Suppressor macrophage (primary cell): ENCODE measurements around the gene PHRF1.
"Not testable (repeated sequence)": the region's sequence is repeated elsewhere in the genome, so short reads cannot be mapped to it uniquely, and the experiment has no call there.

Experiments used
- DNase-seq, 4 experiments: peaks; one replicate each; pipeline ENCODE4 v3.0.0-alpha.2; 2020 to 2022

PHRF1 gene

DNA sequence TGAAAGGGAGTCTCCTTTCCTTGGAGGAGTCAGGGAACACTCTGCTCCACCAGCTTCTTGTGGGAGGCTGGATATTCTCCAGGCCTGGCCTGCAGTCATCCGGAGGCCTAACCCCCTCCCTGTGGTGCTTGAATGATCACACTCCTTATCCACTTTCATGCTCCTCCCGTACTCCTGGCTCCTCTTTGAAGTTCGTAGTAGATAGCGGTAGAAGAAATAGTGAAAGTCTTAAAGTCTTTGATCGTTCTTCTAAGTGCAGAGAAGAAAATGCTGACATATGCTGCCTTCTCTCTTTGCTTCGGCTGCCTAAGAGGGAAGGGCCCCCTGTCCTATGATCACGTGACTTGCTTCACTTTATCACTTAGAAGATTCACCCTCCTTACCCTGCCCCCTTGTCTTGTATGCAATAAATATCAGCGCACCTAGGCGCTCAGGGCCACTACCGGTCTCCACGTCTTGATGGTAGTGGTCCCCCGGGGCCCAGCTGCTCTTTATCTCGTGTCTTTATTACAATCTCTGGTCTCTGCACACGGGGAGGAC lies 2.2 kb upstream of the PHRF1 start:
- DNase-seq: not testable (repeated sequence)

DNA sequence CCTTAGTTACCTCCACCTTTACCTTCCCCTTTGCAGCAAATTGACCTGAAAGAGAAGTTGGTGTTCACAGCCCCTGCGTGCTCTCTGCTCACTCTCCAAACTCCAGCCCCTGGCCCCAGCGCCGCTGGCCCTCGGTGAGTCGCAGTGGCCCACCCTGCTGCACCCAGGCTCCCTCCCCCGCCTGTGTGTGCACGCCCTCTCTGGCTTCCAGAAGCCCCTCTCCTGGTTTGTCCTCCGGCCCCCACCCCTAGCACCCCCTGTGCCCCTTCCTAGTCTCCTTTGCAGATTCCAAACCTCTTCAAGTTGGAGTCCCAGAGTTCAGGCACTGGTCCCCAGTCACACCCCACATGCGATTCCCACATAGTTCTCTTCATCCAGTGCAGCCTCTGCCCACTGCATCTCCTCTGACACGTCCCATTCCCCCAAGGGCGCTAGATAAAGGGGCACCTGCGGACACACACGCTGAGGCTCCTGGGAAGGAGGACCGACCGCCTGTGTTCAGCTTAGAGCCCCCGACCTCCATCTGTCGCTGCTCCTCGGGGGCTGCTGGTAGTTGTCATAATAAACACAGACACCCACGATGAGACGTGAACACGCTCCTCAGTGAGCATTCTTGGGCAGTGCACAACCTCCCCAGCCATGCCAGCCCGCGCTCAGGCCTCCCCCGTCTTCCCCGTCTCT lies 1.5 kb upstream of the PHRF1 start:
- peak in 1 of 4 experiments; percentile 51 for DNase-seq

DNA sequence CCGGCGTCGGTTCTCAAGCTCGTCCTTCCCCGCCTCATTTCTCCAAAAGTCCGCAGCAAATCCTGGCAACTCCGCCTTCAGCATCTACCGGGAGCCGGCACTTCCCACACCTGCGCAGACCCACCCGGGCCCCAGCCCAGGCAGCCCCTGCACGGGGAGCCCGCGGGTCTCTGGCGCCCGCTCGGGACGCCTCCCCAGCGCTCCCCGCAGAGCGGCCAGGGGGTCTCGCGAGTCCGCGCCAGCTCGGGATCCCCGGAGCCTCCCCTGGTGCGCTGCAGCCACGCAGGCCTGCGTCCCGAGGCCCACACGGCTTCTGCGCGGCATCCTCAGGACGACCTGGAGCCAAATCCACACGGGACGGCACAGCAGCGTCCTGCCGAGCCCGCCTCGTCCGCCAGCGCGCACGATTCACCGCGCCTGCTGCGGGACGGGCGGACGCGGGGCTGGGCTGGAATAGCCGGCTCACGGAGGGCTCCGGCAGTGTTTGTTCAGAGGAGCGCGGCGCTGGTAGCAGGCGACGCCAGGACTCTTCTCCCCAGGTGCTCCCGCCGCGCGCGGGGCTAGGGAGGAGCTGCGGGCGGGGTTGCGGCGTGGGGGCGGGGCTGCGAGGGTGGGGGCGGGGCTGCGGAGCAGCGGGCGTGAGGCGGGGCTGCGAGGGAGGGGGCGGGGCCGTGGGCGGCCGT lies 816 bp upstream of the PHRF1 start:
- peak in 2 of 4 experiments; percentile 13 to 41 for DNase-seq

DNA sequence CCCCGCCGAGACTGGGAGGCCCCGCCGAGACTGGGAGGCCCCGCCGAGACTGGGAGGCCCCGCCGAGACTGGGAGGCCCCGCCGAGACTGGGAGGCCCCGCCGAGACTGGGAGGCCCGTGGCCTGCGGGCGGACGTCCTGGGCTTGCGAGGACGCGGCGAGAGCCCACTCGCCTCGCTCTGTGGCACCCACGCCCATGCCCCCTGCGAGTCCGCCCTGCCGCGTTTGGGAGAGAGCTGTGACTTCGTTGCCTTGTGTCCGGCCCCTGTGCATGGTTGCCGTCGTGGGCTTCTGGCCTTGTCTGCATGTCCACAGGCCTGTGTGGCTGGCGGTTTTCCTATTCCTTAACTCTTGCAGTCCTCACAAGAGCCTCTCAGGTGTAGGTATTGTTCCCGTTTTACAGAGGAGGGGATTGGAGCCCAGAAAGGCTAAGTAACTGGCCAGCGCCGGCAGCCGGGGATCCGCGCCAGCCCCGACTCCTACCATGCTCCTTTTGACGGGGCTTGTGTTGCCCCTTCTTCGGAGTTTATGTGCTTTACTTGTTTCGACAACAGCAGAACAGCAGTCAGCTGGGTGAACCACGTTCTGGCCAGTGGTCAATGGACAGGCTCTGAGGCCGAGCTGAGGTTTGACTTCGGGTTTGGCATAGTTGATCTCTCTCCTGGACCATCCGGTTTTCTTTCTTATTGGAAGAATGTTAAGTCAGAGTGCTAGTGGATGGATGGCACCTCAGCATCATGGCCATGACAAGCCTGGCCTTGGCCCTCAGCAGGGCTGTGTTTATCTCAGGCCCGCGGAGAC lies 741 bp downstream of the PHRF1 start:
- DNase-seq: peak in 1 of 4 experiments; percentile 31

DNA sequence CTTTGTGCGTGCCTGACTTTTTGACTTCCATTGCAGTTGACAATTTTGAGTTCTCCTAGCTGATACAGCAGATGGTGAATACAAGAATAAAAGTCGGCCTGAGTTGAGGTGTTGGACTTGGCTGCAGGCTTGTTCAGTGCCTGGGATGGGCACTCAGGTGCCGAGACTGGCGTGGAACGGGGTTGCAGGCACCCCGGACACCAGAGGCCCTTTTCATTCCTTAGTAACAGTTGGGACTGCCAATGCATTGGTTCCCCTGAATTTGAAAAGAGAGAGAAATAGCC lies 1.3 kb downstream of the PHRF1 start:
- DNase-seq: no peak

DNA sequence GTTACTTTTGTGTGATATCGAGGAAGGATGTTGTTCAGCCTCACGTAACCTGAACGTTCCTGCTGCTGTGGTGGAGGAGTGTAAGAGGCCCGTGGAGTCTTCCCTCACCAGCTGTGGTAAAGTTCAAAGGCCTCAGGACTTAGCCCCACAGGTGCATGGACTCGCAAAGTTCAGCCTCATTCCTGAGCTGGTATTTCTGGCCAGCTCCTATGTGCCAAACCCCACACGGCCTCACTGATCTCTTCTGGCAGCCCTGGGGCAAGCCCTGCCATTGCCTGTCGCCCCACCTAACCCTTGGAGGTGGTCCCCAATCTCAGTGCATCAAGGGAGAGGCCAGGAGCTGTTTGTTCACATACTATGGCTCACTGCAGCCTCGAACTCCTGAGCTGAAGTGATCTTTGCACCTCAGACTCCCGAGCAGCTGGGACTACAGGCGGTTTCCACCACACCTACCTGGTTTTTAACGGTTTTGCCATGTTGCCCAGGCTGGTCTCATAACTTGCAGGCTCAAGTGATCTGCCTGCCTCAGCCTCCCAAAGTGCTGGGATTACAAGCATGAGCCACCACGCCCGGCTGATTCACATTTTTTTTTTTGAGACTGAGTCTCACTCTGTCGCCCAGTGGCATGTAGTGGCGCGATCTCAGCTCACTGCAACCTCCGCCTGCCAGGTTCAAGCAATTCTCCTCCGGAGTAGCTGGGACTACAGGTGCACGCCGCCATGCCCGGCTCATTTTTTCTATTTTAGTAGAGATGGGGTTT lies 2.2 kb downstream of the PHRF1 start:
- no peak for DNase-seq

DNA sequence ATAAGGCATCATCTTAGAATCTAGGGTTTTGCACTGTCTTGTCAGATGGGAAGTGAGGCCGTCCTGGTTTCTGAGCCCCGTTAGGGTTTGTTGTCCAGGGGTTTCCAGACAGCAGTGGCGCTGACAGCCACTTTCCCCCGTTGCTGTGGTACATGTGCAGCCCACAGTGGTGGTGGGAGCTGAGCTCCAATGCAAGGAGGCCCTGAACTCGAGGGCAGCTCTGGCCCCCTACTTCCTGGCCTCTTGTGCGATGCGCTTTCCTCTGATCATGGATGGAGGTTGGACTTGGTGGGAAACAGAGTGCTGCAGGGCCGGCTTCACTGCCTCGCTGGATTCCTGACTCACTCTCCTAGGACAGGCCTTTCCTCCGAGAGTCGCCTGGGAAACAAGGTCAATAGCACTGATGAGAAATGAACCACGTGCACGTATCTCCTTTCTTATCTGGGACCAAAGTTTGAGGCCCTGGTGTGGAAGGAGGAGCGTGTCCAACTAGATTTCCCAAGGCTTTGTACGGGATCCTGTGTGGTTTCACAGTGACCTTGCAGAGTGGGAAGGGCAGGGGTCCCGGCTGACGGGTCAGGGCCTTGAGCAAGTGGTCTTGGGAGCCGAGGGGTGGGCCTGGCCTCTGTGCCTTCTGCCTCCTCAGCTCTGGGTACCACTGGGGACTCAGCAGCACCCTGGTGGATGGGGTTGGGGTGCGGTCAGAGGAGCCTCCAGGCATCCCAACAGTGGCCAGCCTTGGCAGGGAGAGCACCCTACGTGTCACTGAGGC lies 3.7 kb downstream of the PHRF1 start:
- no peak for DNase-seq

DNA sequence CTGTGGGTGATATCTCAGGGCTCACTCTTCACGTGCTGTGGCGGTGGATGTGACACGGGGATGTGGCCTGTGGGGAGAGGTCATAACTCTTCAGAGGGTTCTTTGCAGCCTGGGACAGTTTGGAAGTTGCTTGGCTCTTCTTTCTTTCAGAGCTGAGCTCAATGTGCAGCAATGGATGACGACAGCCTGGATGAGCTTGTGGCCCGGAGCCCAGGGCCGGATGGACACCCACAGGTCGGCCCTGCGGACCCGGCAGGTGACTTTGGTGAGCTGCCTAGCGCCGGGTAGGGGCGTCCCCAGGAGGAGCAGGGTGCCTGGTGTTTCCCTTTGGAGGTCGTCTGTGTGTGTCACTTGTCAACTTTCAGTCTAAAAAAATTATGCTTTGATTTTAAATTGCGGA lies 5.1 kb downstream of the PHRF1 start:
- no peak for DNase-seq

DNA sequence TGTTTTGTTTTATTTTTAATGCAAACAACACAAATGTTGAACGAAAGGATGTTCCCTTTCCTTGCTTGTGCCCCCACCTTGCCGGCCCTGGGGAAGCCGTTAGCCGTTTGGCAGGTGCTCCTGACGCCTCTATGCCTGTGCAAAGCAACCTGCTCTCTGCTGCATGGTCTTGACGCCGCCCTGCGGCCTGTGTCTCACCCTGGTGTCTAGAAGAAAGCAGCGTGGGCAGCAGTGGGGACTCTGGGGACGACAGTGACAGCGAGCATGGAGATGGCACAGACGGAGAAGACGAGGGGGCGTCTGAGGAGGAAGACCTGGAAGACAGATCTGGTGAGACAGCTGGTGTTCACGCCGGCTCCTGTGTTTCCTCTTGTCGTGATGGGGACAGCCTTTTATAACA lies 5.5 kb downstream of the PHRF1 start:
- DNase-seq: no peak

DNA sequence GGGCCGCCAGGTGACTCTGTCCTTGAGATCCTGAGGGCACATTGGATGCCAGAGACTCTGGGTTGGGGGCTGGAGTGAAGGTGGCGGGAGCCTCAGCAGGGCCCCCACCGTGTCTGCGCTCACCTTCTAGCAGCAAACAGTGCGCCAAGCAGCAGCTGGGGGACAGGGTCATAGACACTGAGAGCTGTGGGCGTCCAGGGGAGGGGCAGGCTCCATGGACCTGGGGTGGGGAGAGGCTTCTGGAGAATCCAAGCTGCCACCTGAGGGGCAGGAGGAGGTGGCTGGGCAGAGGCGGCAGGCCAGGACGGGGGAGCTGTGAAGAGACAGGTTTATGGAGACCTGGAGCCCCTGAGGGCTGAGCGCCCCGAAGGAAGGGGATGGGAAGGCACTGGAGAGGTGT lies 8.0 kb downstream of the PHRF1 start:
- no peak for DNase-seq

DNA sequence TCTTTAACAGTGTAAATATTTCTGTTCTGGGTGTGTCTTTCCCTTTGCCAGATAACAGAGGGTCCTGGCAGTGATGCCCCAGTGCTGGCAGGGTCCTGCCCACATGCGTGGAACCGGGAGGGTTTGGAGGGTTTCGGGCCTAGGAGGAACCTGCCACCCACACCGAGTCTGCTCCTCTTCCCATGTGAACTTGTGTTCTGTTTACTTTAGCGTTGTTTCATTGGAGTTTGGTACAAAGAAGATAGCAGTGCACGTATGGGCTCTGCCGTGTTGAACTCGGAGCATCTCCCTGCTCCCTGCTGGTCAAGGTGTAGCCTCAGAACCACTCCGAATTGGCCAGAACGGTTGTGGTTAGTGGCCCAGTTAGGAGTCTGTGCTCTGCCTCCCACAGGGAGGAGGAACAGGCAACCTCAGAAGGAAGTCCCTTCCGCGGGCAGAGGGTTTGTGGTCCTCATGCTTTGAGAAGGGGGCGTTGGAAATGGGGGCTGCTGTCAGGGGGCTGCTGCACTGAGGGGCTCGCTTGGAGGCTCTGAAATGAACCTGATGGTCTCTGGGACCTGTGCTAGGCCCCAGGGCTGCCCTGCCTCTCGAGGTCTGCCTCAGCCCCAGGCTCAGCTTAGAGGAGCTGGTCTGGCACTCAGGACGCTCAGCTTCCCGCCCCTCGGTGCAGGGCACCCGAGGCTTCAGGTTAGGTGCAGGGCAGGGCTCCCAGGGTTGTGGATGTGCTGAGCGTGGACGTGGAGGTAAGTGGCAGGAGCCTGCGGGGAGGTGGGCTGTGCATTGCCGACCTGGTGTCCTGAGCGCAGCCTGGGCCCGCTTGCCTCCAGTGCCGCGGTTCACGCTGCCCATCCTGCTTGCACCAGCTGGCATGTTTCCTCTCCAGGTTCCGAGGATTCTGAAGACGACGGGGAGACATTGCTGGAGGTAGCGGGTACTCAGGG lies 10.4 kb downstream of the PHRF1 start:
- peak in 2 of 4 experiments; percentile 28 to 39 for DNase-seq

DNA sequence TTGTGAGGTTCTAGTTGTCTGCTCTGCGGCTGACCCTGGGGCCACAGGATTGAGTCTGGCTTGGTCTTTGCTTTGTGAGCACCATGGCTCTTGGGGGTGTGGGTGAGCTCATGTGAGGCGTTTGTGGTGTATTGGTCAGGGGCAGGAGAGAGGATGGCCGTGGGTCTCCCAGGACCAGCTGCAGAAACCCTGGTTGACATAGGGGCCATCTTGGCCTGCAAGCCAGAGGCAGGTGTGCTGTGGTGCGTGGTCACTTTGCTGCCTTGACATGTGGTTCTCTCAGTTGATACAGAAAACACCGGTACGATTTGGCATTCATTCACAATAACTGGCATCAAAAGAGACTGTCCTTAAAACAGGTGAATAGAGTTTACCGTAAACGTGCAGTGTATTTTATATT lies 11.3 kb downstream of the PHRF1 start:
- no peak for DNase-seq

DNA sequence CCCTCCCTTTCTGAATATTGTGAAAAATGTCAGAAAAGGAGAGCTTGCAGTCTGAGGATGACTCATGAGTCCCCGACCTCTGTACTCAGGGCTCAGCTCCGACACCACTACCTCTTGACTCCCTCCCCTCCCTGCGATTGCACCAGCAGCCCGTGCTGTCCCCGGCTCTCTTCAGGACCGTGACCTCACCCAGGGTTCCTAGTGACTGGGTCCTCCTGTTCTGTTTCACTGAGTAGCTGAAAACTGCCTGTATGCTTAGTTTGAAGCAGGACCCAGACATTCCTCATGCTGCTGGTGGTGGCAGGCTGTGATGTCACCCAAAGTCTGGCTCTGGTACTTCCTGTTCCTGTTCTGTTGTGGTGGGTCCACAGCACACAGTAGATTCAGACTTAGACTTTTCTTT lies 11.7 kb downstream of the PHRF1 start:
- DNase-seq: peak; percentile 92 to 96 (median 92)

DNA sequence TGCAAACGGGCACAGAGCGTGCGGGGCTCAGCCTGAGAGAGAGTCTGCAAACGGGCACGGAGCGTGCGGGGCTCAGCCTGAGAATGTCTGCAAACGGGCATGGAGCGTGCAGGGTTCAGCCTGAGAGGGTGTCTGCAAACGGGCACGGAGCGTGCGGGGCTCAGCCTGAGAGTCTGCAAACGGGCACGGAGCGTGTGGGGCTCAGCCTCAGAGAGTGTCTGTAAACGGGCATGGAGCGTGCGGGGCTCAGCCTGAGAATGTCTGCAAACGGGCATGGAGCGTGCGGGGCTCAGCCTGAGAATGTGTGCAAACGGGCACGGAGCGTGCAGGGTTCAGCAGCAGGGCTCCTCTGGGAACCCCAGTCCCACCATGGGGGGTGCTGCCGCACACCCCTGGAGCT lies 13.5 kb downstream of the PHRF1 start:
- no peak for DNase-seq

DNA sequence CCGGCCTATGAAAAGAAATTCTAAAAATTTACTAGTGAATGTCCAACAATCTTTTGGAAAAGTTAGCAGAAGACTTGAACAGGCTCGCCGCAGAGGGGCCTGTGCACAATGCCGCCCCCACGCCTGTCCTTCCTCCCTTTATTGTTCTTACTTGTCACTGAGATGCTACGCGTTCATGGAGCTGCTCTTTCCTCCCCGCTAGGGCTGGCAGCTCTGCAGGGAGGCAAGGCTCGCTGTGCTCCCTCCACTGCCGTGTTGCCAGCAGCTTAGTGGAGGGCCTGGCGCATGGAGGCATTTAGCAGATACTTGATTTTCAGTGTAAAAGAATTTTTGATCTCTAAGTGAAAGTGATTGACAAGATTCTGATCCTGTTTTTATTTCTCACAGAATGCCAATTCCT lies 14.7 kb downstream of the PHRF1 start:
- no peak for DNase-seq

DNA sequence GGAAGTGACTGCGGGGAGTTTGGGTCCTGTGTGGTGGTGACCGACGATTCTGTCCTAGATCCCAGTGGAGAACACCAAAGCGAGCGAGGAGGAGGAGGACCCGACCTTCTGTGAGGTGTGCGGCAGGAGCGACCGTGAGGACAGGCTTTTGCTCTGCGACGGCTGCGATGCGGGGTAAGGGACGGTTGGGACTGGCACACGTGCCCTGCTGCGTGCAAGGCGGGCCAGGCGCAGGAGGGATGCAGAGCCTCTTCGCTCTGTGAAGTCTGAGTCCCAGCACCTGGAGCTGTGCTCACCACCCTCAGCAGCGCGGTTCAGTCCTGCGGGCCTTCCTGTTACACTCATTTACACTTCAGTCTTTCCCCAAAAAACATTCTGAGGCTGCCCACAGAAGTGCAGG lies 16.2 kb downstream of the PHRF1 start:
- no peak for DNase-seq

DNA sequence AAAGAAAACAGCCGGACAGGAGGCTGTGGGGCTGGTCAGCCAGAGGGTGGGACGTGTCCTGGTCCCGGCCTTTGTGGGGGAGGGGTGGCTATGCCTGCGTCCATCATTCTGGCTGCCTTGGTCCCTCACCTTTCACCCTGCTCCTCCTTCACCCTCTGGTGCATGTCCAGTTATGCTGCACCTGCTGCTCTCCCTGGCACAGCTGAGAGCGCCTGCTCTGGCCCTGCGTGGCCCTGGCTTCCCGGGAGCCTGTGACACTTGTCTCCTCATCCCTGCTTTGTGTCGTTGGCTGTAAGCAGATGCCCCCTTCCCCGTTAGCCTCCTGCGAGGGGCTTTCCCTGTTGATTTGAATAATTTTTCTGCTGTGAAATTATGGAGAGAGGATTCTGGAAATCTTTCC lies 16.6 kb downstream of the PHRF1 start:
- DNase-seq: no peak

DNA sequence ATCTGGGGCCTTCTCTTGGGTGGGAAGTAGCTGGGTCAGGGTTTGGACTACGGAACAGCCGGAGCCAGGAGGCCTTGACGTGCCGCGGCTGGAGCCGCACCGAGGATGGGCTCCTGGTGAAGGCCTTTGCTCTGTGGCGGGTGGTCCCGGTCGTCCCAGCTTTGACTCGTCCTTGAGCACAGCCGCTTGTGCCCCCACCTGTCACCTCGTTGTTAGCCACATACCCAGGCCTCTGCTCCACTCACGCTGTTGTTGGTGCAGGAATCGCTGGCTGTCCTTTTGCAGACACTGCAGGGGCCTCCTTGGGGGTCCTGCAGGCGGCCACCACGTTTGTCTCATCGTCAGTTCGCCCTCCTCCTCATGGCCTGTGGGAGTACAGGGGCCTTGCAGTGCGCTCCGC lies 17.1 kb downstream of the PHRF1 start:
- DNase-seq: no peak

DNA sequence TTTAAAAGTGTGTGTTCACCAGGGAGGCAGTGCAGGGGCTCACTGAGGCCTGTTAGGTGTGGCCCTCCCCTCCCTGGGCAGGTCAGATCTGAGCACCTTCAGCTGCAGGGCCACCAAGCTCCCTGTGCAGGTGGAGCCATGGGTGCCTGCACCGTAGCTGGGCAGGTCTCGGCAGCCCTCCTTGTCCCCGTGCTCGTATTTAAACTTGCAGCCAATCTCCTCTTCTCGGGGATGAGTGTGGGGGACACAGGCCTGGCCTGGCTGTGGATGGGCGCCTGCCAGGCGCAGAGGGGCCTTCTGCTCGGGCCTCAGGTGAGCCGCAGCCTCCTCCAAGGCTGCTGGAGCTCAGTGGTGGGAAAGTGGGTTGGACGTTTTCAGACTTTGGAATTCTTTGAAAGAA lies 19.1 kb downstream of the PHRF1 start:
- no peak for DNase-seq

DNA sequence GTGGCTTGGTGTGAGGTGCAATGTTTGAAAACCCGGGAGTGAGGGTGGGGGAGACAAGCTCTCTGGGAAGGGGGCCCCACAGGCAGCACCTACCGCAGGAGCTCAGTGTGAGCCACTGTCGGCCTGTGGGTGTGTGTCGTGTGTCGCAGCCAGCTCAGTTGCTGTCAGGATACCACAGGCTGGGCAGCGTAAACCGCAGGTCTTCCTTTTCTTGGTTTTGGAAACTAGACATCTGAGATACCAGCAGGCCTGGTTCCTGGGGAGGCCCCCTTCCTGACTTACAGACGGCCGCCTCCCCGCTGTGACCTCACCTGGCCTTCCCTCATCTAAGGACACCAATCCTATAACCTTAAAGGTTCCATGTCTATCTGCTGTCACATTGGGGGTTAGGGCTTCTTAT lies 20.1 kb downstream of the PHRF1 start:
- no peak for DNase-seq

DNA sequence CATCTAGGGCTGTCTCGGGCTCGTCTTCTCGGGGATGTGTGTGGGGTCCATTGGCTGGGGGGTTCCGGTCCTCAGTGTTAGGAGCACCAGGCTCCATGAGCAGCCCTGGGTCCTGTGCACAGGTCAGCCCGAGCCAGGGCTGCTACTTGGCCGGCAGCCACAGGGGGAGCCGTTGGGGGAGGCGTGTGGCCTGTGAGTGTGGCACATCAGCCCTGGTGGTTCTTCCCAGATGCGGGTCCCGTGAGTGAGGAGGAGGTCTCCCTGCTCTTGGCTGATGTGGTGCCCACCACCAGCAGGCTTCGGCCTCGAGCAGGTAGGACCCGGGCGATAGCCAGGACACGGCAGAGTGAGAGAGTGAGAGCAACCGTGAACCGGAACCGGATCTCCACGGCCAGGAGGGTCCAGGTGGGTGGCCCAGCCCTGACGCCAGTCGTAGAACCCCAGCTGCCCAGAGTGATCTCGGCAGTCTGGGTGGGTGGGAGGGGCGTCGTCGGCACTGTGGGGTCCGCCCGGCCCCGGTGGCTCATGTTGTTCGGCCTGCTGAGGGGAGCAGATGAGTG lies 21.0 kb downstream of the PHRF1 start:
- peak in 1 of 4 experiments; percentile 27 for DNase-seq
